Measurements from ENCODE around the gene SPX.

Gene SPX

DNA sequence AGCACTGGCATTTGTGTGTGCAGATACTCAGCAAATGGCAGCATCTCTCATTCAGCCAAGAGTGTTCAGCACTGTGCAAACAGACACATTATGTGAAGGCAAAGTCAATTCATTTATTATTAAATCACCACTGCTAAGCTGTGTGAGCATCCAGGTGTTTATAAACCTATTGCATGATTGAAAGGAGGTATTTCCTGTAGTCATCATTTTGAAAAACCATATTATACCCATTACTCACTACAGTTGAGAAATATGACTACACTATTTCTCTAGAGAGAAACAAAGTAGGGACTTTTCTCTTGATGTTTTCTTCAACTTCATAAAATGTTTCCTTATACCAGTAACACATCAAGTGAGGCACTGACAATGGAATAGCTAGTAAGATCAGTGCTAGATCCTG lies 13.7 kb downstream of the SPX start:
- no peak for FAIRE-seq

DNA sequence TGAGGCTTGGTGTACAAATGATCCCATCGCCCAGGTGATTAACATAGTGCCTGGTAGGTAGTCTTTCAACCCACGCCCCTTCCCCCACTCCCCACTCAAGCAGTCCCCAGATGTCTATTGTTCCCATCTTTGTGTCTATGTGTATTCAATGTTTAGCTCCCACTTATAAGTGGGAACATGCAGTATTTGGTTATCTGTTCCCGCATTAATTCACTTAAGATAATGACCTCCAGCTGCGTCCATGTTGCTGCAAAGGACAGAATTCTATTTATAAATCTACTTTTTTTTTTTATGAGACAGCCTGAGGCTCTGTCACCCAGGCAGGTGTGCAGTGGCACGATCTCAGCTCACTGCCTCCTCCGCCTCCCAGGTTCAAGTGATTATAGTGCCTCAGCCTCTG lies 15.7 kb downstream of the SPX start:
- FAIRE-seq = no peak

GRCh38 chr12:21542403-21542802 lies 16.3 kb downstream of the SPX start:
- no peak for FAIRE-seq

DNA sequence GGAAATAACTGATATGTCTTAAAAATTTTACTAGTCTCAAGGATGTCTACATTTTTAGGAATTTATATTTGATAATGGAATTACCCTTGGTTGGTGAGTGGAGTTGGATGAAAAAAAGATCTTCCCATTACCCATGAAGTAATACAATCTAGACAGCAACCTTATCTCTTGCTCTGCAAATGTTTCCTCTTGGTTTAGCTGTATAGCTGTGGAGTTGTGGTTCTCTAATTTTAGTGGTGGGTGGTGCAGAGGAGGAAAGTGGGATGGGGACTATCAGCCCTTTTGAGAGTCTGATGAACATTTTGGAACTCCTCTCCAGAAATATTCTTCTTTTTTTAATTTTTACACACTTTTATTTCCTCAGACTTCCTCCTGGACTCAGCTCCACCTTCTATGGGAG lies 17.1 kb downstream of the SPX start:
- FAIRE-seq = no peak

DNA sequence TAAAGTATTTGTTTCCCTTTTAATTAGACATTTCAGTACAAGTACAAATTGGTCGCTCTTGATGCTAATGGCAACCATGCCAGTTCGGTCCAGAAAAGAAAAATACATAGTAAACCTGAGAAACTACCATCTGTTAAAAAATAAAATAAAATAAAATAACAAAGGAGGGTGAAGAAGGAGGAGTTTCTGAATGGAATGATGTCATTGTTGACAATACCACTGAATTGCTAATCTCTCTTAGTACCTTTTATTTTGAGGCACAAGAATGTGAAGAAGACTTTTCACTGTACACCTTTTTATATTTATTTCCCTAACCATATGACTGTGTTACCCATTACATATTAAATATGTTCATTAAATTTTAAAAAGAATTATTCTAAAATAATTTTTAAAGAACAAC lies 19.5 kb downstream of the SPX start:
- FAIRE-seq = no peak

- FAIRE-seq = no peak
These were observed 20.6 kb downstream of the SPX start for GRCh38 chr12:21546716-21547115.

GRCh38 chr12:21547437-21547836 lies 21.3 kb downstream of the SPX start:
- no peak for FAIRE-seq

- no peak for FAIRE-seq
These were observed 25.9 kb downstream of the SPX start for GRCh38 chr12:21551841-21552465.

DNA sequence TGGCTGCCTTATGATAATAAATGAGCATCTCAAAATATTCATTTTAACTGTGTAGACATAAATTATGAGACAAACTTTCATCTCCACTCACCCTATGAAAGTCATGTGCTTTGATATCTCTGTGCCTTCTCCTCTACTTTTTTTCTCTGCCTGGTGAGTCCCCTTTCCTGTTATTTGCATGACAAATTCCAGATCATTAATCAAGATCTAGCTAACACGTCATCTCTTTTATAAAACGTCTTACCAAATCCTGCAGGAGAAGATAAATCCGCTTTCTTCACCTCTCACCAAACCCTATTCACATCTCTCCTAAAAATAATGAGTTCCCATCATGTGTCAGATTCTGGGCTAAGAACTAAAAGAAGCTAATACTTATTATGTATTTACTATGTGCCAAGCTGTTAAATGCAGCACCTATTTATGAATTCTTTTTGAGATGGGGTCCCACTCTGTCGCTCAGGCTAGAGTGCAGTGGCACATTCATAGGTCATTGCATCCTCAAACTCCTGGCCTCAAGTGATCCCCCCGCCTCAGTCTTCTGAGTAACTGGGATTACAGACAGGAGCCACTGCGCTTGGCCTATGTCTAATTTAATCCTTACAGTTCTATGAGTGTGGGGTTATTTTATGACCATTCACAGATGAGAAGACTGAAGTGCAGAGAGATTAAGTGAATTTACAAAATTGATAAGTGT lies 26.7 kb downstream of the SPX start:
- no peak for FAIRE-seq

GRCh38 chr12:21553329-21553675 lies 27.2 kb downstream of the SPX start:
- no peak for FAIRE-seq

- no peak for FAIRE-seq
These were observed 32.1 kb downstream of the SPX start for GRCh38 chr12:21558100-21558679.

DNA sequence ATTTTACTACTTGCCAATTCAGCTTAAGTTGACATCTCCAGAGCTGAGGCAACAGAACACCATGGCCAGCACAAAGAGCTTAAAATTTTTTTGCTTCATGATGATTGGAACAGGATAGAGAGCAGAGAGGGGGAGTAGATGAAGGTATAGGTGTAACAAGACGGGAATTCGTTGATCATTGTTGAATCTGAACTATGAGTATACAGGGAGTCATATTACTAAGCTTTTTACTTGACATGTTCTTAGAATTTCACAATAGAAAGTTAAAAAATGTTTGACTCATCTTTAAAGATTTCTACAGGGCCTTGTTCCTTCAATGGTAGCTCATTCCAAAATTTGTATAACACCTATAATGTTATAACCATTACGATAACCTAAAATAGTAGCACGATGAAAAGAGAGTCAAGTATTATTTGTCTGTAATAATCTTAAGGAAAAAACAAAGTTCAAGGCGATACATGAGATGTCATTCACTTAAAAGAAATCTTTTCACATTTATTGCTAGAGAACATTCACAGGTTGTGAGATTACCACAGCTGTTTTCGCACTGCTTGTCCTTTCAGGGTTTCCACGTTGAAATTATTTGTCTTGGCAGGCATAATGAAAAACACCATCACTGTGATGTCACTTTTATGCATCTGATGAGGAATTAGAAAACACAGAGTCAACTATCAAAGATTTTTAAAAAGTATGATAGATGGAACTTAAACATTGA lies 33.9 kb downstream of the SPX start:
- no peak for FAIRE-seq

DNA sequence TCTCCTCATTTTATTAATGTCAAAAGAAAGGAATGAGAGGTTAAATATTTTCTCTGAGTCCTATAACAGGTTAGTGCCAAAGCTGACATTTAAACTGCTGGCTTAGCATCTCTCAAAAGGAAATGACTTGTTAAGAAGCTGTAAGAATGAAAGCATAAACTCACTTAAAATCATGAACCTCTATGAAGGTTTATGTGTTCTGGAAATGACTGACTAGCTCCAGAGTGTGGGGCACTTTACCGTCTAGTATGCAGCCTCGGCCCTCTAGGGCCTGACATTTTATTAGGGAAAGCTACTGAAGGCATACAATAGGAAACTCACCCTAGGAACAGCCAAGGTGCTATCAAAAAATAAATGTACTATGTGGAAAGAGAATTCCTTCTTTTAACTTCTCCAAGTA lies 35.1 kb downstream of the SPX start:
- no peak for FAIRE-seq

GRCh38 chr12:21562859-21563258 lies 36.8 kb downstream of the SPX start:
- FAIRE-seq = no peak

DNA sequence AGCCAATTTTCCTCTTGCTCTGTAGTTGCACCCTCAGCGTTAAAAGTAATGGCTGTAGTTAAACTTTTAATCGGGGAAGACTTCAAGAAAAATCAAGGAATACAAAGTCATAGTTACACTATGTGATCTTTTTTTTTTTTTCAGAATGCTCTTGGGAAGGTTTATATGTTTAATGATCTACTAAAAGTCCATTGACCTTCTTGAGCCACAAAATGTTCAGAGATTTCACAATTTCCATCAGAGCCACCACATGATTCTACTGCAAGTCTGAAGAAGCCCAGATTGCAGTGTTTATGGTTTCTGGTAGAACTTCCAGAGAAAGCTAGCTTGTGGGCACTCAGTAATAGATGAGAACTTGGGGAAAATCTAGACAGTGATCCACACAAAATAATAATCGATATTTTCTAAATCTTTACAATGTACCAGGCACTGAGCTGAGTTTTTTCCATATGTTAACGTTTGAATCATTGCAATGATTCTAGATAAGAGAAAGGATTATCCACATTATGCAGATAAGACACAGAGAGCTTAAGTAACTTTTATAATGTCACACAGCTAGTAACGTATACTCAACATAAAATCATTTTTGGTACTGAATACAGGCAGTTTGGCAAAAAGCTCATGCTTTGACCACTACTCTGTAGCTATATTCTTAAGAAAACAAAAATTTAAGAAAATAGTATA lies 40.3 kb downstream of the SPX start:
- FAIRE-seq = no peak

GRCh38 chr12:21566907-21567394 lies 40.9 kb downstream of the SPX start:
- FAIRE-seq = no peak

- no peak for FAIRE-seq
These were observed 42.0 kb downstream of the SPX start for GRCh38 chr12:21568115-21568514.

GRCh38 chr12:21571046-21571445 lies 45.0 kb downstream of the SPX start:
- FAIRE-seq = no peak

GRCh38 chr12:21573733-21574358 lies 47.8 kb downstream of the SPX start:
- no peak for FAIRE-seq

- no peak for FAIRE-seq
These were observed 50.3 kb downstream of the SPX start for GRCh38 chr12:21576431-21576830.

DNA sequence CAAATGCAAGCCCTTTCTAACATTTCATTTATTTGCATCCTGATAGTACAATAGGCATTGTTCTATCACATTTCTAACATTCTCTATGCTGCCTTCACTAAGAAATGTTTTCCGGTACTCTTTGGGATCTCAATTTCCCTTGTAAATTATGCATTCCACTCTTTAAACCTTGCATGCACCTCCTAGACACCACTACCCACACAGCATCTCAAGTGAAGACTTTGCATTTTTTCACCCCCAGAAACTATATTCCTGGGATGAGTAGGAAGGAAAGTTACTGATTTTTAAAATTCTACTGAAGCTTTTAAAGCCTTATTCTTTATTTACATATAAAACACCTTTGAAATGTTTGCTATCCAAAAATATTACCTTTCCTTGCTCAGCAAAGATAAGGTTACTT lies 51.4 kb downstream of the SPX start:
- FAIRE-seq = no peak

DNA sequence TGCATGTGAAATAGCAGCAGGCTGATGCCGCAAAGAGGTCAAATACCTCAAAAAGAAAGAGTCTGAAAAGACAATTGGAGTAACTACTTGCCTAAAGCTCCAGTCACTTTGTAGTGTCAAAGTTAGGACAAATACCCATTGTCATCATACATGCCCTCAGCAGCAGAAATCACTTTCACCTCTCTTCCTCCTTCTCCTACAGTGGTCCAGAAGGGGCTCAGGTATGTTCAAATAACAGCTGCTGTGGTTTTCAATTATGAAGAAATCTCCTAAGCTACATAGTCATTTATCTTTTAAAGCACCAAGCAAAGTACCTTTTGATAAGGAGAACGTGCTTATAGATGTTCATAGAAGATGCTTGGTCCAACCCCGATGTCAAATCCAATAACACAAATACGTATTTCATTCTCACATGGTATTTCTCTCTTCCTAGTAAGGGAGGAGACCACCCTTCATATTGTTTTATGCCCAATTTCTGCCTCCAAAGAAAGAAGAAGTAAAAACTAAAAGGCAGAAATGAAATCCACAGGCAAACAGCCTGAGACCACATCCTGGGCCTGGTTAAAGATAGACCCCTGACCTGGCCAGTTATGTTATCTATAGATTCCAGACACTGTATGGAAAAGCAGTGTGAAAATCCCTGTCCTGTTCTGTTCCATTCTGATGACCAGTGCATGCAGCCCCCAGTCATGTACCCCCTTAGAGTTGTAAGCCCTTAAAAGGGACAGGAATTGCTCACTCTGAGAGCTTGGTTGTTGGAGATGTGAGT lies 54.8 kb downstream of the SPX start:
- FAIRE-seq = no peak

Data from A204.1 (cell line).